ENCODE data around the gene KDM3A. TPM values are rescaled to one million over a fixed set of nuclear protein-coding genes. Genes with fewer than 3 reads are reported as not detected.

KDM3A gene
- total RNA-seq, 1 experiment from 2014 or later = 31.8 TPM

GRCh38 chr2:86541334-86541733, 100.2 kb downstream of the KDM3A start:
- ChIA-PET POLR2A (ENCODE audit: unreplicated experiment) (no interaction called here), CTCF (interaction anchor here (0.5 kb wide), 1 partner anchor 652 kb away, joined by 8 read pairs; the partner anchor contains the start of gene ST3GAL5)
- Histone ChIP-seq H2AFZ (no peak overlapping the region), H3K4me1 (replicated peaks; ENCODE audit: insufficient read depth) (no peaks in the 10 kb centered on the region), H3K79me2 (ENCODE audit: low read depth) (no peaks in the 10 kb centered on the region), H3K36me3 (ENCODE audit: low read depth) (peaks cover 3% of the 10 kb centered on the region; the same call in 1 of the 2 replicates), H3K4me3 (no peak overlapping the region), H3F3A (ENCODE audit: insufficient read depth, low read depth) (no peaks in the 10 kb centered on the region), H3K27ac (no peak overlapping the region), H4K20me1 (ENCODE audit: insufficient read depth) (no peaks in the 10 kb centered on the region), H3K4me2 (no peak overlapping the region), H3K27me3 (ENCODE audit: insufficient read depth, low read depth) (no peaks in the 10 kb centered on the region), H3K9me2 (ENCODE audit: insufficient read depth) (no peaks in the 10 kb centered on the region), H3K9me3 (ENCODE audit: insufficient read depth, low read depth) (no peaks in the 10 kb centered on the region)
- intact Hi-C loops (cut with micrococcal nuclease; ENCODE audit: unreplicated experiment) = no loop called here
- no TSS peak for BruUV-seq (replicated peaks)
- no peak for TF ChIP-seq CTCF (conservative IDR thresholded peaks at IDR 0.05)
- TF ChIP-seq EZH2 (IDR thresholded peaks at IDR 0.05; ENCODE audit: low read depth) = no peak
- no peak for DNase-seq

Other genes starting within 250 kb of the KDM3A start
- 108 and 114 TPM in 2 replicates for gene IMMT, start 245.9 kb upstream of the KDM3A start, total RNA-seq (2021)
- 25.2 and 28.1 TPM in 2 replicates for gene MRPL35, start 241.9 kb upstream of the KDM3A start, total RNA-seq (2021)
- gene REEP1, start 103.7 kb upstream of the KDM3A start, total RNA-seq (2021) = 0.25 and 0.31 TPM in 2 replicates
- gene CHMP3, start 122.1 kb downstream of the KDM3A start, total RNA-seq (2021) = 108 and 120 TPM in 2 replicates
- gene RNF103, start 182.5 kb downstream of the KDM3A start, total RNA-seq (2021) = 24.5 and 25.4 TPM in 2 replicates

All from PC-9 (cell line).